GM12872 (cell line): ENCODE results near the gene LSAMP.

Experiments used
- CTCF ChIP-seq: IDR thresholded peaks from 3 replicates; pipeline ENCODE4 v1.5.1; 2011; ENCODE audit warnings: low read depth, mild to moderate bottlenecking, low read length, moderate library complexity; ENCODE audit not compliant: insufficient read depth

Gene LSAMP

GRCh38 chr3:115808816-115809215 is 636.5 kb downstream of the LSAMP start:
- no peak for TF ChIP-seq CTCF

- TF ChIP-seq CTCF: no peak
Observed at GRCh38 chr3:115808244-115808643, 637.0 kb downstream of the LSAMP start.

- no peak for TF ChIP-seq CTCF
Observed at GRCh38 chr3:115806501-115806900, 638.8 kb downstream of the LSAMP start.

- no peak for TF ChIP-seq CTCF
Observed at GRCh38 chr3:115805520-115805919, 639.8 kb downstream of the LSAMP start.

- no peak for TF ChIP-seq CTCF
Observed at GRCh38 chr3:115804713-115805119, 640.6 kb downstream of the LSAMP start.

- TF ChIP-seq CTCF: no peak
Observed at GRCh38 chr3:115804200-115804599, 641.1 kb downstream of the LSAMP start.

GRCh38 chr3:115803661-115804060 is 641.6 kb downstream of the LSAMP start:
- no peak for TF ChIP-seq CTCF
